ENCODE data around the gene INPP4B.

DNA sequence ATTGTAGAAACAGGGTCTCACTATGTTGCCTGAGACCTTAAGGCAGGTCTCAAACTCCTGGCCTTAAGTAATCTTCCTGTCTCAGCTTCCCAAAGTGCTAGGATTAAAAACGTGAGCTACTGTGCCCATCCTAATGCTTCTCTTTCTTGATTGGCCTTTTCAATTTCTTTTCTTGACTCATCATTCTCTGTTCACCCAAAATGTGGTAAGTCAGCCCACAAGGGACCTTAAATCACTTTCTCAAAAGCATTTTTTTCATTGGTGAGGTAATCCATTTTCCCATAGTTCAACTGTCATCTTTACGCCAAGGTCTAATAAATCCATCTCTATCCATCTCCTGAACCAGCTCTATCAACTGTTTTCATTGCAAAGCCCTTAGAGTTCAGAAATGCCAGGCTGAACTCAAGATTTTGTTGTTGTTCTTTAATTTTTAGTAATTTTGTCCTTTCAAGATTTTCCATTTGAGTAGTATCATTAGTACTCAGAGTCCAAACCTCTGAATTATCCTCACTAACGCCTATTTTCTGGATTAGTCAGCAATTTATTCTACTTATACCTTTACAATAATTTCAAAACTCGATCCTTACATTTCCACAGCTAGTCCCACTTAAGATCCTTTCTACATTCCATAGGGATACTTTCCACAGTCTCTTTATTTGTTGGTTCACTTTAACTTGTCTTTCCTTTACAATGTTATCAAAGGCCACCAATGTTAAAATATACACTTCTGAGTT, 681.2 kb downstream of the INPP4B start:
- TF ChIP-seq POLR2A (IDR thresholded peaks at IDR 0.05; ENCODE audit: low read depth, low read length), result no peak
- no peak for TF ChIP-seq POLR2AphosphoS5 (IDR thresholded peaks at IDR 0.05; ENCODE audit: low read depth, low read length)
- TF ChIP-seq PAX5 (IDR thresholded peaks at IDR 0.05; ENCODE audit: insufficient read depth, low read length, severe bottlenecking), result no peak
- no peak for TF ChIP-seq TAF1 (IDR thresholded peaks at IDR 0.05; ENCODE audit: low read depth, low read length)
- TF ChIP-seq POU2F2 (IDR thresholded peaks at IDR 0.05; ENCODE audit: low read depth, low read length), result no peak

All from GM12891 (cell line).